ENCODE results near the gene TBC1D1.

Gene TBC1D1

DNA sequence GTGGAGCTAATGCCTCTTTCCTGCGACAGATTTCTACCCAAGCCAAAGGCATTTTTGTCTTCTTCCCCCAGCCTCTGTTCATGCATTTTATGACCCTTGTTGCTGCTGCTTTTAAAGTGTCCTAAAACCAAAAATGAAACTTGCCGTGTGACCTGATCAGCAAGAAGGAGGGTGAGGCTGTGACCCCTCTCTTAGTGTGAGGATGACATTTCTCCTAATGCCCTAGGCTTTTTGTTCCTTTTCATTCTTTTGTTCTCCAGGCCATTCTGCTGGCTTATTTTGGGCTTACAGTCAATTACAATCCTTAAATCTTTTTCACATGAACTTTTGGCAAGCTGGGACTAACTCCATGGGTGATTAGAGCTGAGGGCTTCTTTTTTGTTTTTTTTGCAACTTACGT lies 103.7 kb downstream of the TBC1D1 start:
- no peak for DNase-seq

GRCh38 chr4:37995299-37995821 lies 104.5 kb downstream of the TBC1D1 start:
- DNase-seq = no peak

DNA sequence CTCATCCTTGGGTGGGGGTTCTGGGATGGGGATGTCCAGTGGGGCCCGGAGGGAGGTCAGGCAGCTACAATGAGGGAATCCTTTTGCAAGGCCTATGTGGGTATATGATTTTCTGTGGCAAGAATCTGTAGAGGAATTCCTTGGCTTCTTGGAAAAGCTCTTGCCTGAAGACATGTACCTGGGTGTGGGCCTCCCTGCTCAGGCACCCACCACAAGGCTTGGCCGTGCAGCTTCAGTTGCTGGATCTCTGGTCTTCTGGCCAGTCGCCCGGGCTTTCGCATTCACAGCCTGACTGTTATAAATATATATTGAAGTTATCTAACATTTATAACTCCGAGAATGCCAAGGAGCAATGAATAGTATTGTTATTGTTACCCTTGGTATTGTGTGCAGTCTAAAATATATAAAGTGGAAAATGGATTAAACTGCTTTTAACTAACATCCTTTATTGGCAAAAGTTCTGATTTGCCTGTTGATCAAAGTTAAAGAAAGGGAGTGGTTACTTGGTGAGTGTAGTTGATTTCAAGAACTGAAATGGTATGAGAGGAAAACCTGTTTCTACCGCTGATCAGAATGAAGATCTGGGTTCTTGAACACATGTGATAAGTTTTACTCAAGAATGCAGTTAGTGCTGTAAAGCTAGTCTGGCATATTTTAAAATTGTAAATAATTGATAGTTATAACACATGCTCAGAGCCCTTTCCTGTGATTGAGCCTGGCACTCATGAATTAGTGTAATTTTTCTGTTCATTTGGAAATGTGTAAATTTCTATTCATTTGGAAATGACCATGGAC lies 105.3 kb downstream of the TBC1D1 start:
- DNase-seq = no peak

GRCh38 chr4:37998226-37998625 lies 107.3 kb downstream of the TBC1D1 start:
- no peak for DNase-seq

DNA sequence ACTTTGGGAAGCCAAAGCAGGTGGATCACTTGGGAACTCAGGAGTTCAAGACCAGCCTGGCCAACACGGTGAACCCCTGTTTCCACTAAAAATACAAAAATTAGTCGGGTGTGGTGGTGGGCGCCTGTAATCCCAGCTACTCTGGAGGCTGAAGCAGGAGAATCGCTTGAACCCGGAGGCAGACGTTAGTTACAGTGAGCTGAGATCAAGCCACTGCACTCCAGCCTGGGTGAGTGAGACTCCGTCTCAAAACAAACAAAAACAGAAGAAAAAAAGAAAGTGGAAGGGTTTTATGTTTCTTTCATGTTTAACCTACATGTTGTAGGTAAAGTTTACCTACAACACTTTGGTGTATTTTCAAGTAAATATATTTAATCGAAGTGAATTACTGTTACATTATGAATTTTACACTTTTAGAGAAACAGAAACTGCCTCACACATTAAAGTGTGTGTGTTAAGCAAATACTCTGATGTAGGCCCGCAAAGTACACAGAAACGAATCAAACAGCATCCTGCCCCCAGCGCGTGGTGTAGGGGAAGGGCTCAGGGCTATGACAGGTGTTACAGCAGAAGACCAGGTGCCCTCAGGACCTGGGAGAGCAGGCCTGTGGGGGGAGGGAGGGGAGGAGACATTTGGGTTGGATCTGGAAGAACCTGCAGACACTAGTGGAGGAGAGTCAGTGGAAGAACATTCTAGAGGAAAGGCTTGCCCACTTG lies 108.3 kb downstream of the TBC1D1 start:
- DNase-seq = no peak

GRCh38 chr4:37999965-38000364 lies 109.1 kb downstream of the TBC1D1 start:
- DNase-seq = no peak

DNA sequence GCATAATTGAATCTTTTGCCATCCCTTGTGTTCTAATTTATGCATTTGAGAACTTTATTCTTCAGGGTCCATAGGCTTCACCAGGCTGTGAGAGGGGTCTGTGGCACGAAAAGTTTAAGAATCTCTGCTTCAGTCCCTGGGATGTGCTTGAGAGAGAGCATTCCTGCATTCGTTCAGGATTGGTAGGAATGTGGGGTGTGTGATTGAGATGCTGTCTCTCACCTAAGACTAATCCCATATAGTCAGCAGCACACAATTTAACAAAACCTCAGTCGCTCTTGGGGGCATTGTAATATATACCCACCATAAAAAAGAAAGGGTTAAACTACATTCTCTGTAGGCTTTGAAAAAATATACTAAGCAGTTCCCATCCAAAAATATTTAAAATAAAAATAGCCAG lies 111.0 kb downstream of the TBC1D1 start:
- no peak for DNase-seq

- DNase-seq = no peak
Observed at GRCh38 chr4:38002451-38003071, 111.7 kb downstream of the TBC1D1 start.

DNA sequence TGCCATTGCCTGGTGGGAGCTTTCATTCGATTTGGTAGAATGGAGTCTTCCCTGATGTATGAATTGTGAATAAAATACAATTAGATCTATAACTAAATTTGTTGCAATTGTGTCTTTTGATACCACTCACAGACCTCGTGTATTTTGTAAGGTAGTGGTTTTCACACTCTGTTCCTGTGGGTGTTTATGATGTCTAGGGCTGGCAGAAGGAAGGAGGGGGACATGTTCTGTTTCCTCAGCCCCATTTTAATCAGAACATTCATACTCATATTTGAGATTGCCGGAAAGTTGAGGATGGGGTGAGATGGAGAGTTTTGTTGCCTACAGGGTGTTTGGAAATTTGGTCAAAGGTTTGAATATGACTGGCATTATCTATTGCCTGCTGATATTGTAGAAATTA lies 112.2 kb downstream of the TBC1D1 start:
- no peak for DNase-seq

DNA sequence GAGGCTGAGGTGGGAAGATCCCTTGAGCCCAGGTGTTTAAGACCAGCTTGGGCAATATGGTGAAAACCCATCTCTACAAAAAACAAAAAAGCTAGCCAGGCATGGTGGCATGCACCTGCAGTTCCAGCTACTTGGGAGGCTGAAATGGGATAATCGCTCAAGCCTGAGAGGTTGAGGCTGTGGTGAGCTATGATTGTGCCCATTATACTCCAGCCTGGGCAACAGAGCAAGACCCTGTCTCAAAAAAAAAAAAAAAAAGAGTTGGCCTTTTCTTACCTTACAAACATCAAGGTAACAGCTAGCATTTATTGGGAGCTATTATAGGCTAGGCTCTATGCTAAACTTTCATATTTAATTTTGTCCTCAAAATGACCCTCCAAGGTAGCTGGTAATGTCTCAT lies 112.7 kb downstream of the TBC1D1 start:
- no peak for DNase-seq

DNA sequence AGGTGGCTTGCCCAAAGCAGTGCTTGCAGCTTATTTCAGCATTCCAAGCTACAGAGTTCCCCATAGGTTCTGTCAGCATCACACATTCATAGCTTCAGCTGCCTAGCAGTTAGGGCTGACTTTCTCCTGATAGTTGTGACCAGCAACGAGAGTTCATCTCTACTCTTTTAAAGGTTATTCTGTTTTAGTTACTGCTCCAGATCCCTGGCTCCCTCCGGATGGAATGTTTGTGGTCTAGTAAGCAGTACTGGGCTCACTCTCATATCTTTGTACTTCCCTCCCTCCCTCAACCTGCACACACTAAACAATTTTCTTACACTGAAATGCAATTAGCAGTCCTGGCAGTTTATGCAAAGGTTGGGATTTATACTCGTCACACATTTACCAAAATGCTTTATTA lies 113.2 kb downstream of the TBC1D1 start:
- DNase-seq = no peak

GRCh38 chr4:38004887-38005286 lies 114.0 kb downstream of the TBC1D1 start:
- no peak for DNase-seq

- DNase-seq = no peak
Observed at GRCh38 chr4:38005637-38006036, 114.8 kb downstream of the TBC1D1 start.

DNA sequence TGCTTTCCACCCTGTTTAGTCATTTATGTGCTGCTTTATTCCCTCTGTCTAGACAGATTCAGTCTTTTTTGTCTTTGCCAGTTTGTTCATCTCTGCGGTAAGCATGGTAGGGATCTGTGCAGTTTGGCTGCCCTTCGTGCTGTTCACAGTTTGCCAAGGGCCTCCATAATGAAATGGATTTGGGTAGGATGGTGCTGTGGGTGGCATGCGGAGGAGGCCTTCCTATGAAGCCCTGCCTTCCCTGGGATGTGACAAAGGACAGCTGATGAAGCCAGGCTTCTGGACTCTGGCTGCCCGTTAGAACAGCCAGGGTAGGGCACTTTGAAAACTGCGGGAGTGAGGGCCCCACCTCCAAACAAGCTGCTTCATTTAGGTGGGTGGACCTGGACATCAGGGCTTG lies 116.8 kb downstream of the TBC1D1 start:
- DNase-seq = no peak

DNA sequence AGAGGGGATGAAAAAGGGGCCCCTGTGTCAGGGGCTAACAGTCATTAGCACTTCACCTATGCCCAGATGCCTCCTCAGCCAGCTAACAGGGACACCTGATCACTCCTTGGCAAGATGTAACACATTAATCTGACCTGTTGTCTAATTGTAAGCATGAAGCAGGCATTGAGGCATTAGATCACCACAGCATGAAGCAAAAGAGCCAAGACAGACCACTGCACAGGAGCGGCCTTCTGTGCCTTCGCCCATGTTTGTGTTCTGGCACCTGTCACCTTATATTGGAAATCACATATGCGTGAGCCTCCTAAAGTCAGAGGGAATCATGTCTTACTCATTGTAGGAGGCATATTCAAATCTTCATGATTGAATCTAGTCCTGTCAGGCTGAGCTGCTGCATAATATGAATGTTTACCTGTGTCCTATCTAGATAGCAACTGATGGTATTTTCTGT lies 117.7 kb downstream of the TBC1D1 start:
- no peak for DNase-seq

DNA sequence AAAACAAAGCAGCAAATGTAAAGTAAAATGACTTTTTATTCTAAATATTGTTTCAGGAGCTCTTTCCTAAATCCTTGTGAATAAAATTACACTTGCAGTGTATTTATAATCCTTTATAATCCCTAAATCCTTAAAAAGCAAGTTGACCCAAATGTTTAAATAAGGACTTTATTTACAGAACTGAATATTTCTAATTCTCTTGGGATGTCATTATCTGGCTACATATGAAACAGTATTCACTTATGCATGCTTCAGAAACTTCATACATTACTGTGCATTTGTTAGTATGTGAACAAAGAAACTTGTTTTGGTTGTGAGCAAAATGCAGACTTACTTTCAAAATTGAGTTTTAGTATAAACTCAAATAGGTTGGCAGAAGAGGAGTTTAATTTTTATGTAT lies 118.5 kb downstream of the TBC1D1 start:
- no peak for DNase-seq

- DNase-seq = no peak
Observed at GRCh38 chr4:38009949-38010348, 119.1 kb downstream of the TBC1D1 start.

DNA sequence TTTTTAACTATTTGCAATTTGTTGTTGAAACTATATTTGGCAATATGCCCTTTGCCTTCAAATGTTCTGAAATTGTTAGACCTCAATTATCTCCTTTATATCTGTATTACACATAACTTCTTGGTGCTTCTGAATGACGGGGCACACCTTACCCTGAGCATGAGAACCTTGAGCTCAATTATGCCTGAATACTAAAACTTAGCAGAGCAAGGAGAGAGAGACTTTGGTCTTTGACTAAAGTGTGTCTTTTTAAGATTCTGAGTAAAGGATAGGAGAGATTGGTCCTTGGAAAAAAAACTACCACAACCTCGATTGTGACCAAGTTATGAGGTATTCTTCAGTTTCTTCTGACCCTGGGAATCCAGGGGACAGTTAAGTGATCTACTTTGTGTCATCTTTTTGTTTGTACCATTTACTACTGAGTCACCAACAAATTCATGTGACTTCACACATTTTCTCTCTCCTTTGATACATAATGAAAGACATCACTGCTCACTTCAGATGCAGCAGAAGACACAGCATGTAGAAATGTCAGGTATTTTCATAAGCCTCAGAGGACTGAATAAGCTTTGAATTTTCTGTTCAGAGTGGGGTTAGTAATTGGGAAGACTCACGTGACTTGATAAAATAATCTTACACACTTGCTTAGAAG lies 120.8 kb downstream of the TBC1D1 start:
- DNase-seq = no peak

GRCh38 chr4:38013461-38014366 lies 122.8 kb downstream of the TBC1D1 start:
- DNase-seq = no peak

GRCh38 chr4:38014421-38014852 lies 123.6 kb downstream of the TBC1D1 start:
- no peak for DNase-seq

DNA sequence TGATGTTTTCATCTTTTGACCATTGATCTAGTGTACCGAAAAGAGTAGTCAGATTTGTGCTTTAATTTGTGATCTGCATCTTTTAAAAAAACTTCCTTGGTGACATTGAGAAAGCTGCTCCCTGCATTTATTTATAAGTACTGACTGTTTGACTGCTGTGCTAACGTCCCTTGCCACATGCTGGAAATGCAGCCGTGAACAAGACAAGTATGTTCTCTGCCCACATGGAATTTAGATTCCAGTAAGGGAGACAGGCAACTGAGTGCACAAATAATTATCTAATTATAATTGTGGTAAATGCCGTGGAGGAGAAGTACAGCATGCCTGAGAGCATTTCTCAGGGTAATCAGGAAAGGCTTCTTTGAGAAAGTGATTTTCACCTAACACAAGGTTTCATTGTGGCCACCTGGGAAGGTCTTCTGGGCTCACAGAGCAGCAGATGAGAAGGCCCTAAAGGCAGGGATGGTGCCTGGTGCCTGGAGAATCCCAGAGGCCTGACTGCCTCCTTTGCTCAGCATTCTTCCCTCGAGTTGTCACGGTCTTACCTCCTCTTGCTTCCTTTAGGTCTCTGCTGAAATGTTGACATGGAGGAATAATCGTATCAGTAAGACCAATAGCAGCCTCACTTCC lies 125.1 kb downstream of the TBC1D1 start:
- no peak for DNase-seq

DNA sequence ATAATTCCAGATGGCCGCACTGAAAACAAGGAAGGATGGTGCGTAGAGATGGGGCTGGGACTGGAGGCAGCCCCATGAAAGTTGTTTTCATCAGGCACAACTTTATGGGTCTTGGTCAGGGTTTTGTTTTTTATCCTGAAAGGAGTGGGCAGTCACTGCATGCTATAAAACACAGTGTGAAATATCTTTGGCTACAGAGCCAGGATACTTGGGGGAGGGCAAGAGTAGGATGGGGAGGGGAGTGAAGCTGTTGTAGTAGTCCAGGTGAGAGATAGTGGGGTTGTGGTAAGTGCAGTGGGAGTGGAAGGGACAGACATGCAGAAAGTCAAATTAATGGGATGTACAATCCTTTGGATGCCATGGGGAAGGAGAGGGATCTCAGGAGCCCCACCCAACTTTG lies 125.8 kb downstream of the TBC1D1 start:
- no peak for DNase-seq
